ENCODE measurements around the gene GCNT4. TPM values are rescaled to one million over a fixed set of nuclear protein-coding genes. Genes with fewer than 3 reads are reported as not detected.

The GCNT4 gene
- polyA plus RNA-seq, 1 donor from 2014 or later = 0.08 TPM

DNA sequence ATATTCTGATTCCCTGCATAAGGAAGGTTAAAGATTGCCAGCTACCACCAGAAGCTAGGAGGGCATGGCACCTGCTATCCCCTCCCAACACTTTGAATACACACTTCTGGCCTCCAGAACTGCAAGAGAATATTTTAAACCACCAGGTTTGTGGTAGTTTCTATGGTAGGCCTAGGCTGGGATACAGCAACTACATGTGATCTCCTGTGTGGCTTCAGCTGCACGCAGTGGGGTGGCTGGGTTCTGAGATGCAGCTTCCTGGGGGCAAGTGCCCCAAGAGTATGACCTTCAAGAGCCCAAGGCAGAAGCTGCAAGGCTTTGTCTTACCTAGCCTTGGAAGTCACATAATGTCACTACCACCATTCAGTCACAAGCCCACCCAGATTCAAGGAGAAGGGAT is 39.6 kb downstream of the GCNT4 start:
- H3K36me3 Mint-ChIP-seq = no peaks in the 10 kb centered on the region
- H3K4me3 Mint-ChIP-seq = no peak overlapping the region
- no peaks in the 10 kb centered on the region for H3K4me1 Mint-ChIP-seq
- no peak overlapping the region for H3K27ac Mint-ChIP-seq
- H3K27me3 Mint-ChIP-seq = peaks cover 9% of the 10 kb centered on the region
- H3K9me3 Mint-ChIP-seq = peaks cover 0 to 6% (median 0%) of the 10 kb centered on the region in 3 donors

DNA sequence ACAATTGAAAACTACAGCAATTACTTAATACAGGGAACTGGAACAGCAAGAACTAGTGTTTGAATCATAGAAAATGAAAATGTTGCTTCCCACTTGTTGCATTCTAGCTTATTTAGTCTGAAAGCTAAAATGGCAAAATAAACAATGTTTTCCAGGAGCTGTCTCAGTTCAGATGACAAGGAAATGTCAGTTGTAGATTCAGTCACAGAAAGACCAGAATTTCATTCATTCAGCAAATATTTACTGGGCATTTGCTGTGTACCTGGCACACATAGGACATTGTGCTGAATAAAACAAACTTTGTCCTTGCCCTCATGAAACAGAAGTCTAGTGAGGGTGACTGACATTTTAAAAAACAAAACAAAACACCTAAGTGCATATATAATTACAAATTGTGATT is 41.5 kb downstream of the GCNT4 start:
- H3K27ac Mint-ChIP-seq = no peak overlapping the region
- H3K4me3 Mint-ChIP-seq = no peak overlapping the region

DNA sequence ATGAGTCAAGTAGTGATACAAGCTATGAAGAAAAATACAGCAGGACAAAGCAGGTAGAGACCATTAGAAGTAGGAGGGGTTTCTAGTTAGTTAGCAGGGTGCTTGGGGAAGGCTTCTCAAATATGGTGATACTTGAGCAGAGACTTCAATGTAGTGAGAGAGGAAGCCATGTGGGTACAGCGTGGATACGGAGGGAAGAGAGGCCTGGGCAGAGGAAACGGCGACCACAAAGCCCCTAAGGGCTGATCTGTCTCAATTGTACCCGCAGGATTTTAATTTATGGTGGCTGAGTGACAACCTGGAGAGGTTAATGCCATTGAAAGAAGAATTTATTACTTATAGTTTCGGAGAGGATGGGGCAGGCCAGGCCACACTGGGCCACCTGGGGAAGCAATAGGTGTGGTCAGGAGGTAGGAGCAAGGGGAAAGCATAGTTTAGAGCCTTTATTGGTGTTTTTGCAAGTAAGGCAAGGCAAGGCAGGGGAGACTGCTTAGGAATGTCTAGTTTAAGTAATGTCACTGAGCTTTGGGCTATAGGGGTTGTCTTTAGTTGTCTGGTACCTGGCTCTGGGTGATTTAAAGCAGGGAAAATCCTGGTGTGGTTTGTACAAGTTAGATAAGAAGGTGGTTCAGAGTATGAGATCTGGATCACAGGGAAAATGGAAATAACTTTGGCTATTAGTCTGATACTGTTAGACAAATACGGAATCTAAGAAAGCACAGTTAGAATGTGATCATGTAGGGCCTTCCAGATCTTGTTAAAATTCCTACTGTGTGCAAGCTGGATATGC is 42.6 kb downstream of the GCNT4 start:
- Mint-ChIP-seq H3K27ac (no peak overlapping the region), H3K9me3 (peaks cover 0 to 10% (median 6%) of the 10 kb centered on the region in 3 donors), H3K27me3 (peaks cover 9% of the 10 kb centered on the region), H3K4me3 (no peak overlapping the region), H3K4me1 (no peaks in the 10 kb centered on the region), H3K36me3 (no peaks in the 10 kb centered on the region)

More for the DNA sequence above, 41.5 kb downstream of the GCNT4 start:
- peaks cover 0 to 6% (median 2%) of the 10 kb centered on the region in 3 donors for H3K9me3 Mint-ChIP-seq
- no peaks in the 10 kb centered on the region for H3K4me1 Mint-ChIP-seq
- H3K27me3 Mint-ChIP-seq = peaks cover 9% of the 10 kb centered on the region
- H3K36me3 Mint-ChIP-seq = no peaks in the 10 kb centered on the region

DNA sequence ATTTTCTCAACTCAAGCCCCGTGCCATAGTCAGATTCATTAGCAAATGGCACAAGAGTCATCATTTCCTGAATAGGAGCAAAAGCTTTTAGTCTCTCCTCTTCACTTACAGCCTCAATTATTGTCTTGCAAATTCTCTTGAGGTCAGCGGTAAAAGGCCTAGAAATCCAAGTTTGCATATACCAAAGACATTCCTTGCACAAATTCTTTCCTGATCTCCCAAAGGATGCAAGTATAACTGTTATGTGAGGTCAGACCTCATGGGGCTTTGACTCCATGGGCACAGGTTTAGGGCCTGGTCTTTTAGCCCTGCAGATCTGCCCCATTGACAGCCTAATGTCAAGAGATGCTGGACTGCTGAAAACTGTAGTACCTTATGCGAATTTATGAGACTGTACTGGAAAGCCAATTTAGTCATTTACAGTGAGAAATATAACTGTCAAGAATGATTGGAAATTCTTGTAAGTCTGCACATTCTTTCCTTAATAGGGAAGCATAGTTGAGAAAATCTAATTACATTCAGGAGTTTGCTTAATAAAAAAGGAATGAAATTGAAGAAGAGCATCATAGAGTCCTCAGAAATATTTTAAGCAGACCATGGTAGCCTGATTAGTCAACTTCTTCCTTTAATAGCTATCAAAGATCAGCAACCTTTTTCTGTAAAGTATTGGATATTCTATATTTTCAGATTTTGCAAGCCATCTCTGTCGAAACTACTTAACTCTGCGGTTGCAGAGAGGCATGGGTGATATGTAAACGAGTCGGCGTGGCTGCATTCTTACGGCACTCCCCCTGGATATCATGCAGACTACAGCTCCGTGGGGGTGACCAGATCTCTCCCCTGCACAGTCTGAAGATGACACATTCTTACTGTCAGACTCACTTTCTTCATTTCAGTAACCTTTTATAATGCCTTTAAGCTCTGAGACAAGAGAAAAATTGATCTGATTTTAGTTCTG is 45.2 kb downstream of the GCNT4 start:
- Mint-ChIP-seq H3K27ac (no peak overlapping the region), H3K27me3 (peaks cover 8% of the 10 kb centered on the region), H3K9me3 (peaks cover 2 to 7% (median 6%) of the 10 kb centered on the region in 3 donors), H3K4me3 (no peak overlapping the region), H3K4me1 (no peaks in the 10 kb centered on the region), H3K36me3 (no peaks in the 10 kb centered on the region)

DNA sequence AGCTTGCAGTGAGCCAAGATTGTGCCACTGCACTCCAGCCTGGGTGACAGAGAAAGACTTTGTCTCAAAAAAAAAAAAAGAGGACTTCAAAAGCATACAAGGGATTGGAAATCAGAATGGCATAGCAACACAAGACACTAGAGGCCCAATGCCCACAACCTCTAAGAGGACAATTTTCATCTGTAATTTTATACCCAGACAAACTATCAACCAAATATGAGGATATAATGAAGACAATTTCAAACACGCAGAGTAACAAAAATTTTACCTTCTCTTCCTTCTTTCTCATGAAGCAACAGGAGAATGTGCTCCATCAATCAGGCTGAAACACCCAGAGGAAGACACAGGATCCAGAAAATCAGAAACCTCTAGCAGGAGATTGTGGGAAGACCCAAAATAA is 46.8 kb downstream of the GCNT4 start:
- Mint-ChIP-seq H3K27me3 (peaks cover 6% of the 10 kb centered on the region), H3K9me3 (peaks cover 2 to 7% (median 6%) of the 10 kb centered on the region in 3 donors), H3K27ac (no peak overlapping the region), H3K4me1 (no peaks in the 10 kb centered on the region), H3K4me3 (no peak overlapping the region), H3K36me3 (no peaks in the 10 kb centered on the region)

Other genes starting within 250 kb of the GCNT4 start
- gene FAM169A, start 186.2 kb downstream of the GCNT4 start, polyA plus RNA-seq = 1.6 TPM
- gene ANKRD31, start 184.3 kb upstream of the GCNT4 start, polyA plus RNA-seq = 0.10 TPM

All from IgD-negative memory B cell (primary cell).